GM04504 (cell line): Measurements from ENCODE around the gene MAP3K2.

ENCODE experiments used
- DNase-seq: peaks from one replicate; pipeline ENCODE4 v3.0.0-alpha.2; 2012; ENCODE audit warnings: low read depth

Gene MAP3K2

DNA sequence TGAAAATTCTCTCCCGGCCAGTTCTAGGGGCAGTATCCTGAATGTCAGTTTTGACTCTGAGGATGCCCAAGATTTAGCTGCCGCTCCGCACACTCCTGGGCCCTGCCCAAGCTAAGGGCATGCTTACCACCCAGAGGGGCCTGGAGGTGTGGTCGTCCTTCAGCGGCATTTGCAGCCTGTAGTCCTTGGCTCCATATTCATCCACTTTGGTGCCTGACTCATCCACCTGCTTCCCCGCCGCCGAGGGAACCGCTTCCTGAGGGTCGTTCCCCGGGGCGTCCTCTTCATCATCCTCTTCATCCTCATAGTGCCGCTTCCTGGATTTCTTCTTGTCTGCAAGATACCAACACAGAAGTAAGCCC is 94.4 kb downstream of the MAP3K2 start:
- DNase-seq = no peak

DNA sequence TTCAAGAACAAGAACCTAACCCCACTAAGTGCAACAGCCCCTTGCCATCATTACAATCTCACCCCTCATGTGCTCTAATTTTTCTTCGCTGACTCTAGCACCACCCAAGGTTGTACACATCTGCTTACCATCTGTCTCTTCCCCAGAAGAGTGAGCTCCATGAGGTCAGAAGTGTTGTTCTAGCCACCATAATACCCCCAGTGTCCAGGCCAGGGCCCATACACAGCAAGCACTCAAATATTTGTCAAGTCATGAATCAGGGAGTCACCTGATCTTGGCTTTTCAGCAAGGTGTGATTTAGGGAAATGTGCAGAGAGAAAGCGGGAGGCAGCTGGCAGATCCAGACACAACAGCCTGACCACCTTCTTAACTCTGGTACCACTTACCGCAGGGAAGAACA is 99.5 kb downstream of the MAP3K2 start:
- no peak for DNase-seq

DNA sequence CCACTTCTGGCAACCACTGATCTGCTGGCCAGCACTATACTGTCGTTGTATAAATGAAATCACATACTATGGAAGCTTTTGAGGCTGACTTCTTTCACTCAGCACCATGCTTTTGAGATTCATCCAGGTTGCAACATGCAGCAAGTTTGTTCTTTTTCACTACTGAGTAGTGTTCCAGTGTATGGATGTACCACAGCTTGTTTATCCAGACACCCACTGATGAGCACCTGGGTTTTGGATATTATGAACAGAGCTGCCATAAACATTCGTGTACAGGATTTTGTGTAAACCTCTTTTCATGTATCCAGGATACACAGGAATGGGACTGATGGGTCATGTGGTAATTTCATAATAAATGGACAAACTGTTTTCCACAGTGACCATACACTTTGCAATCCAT is 104.5 kb downstream of the MAP3K2 start:
- no peak for DNase-seq

GRCh38 chr2:127280693-127281092 is 107.1 kb downstream of the MAP3K2 start:
- DNase-seq = no peak

DNA sequence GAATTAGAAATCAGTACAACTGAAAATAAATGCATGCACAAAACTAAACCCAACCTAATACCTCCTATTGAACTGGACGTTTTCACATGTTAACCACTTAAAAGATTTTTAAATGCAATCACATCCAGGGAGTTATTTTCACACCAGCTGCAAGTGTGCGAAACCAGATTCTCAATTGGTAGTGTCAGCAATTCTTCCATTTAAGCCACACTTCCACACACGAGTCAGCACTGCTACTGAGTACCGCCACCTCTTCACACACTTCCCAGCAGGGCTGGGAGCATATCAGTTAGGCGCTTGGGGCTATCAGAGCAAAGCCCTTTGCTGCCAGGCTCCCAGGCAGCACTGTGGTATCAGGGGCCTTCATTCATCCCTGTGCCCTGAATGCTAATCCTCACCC is 108.0 kb downstream of the MAP3K2 start:
- no peak for DNase-seq

GRCh38 chr2:127278959-127279358 is 108.8 kb downstream of the MAP3K2 start:
- DNase-seq = no peak

DNA sequence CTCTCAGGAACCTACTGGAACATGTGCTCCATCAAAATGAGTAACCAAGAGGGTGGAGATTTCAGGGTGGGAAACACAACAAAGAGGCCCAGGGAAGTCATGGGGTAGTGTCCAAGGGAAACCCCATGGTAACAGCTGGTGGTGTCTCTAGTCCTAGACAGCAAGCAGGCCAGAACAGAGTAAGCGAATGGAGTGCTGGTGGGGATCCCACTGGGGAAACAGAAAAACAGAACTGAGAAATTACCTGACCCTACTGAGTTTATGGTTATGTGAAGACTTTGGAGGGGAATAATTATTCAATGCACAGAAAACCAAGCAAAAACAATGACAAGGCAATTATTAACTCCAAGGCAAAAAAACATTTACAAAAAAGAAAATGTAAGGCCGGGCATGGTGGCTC is 110.7 kb downstream of the MAP3K2 start:
- DNase-seq = no peak

DNA sequence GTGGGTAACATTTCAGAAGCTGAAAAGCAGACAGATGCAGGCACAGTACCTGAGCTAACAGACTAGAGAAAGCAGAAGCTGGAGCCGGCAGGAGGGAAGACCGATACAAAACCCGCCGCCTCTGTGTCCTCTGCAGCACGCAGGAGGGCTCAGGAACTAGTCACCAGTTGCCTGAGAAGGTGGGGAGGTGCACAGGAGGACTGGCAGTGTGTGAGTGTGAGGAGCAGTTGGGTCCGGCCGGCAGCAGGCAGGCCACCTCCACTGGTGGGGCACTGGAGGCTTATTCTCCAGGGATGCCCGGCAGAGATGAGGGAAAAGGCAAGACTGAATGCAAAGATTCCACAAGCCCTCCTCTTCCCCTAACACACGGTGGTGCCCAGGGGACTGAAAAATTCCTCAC is 112.0 kb downstream of the MAP3K2 start:
- DNase-seq = no peak

DNA sequence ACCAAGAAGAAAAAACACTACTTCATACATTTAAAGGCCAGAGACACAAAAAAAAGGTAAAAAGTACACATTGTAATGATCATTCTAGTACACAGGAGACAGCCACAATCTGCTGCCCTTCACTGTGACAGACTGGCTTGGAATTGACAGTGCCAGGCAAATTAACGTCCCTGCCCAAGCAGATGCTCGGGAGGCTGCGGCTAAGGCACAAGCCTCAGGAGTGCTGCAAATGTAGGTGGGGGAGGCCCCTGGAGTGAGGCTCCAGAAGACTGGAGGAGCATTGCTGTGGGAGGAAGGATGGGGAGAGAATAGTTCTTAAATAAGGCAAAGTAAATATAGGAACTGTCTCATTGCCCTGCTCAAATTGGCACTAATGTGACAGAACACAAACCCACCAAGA is 112.4 kb downstream of the MAP3K2 start:
- DNase-seq = no peak

GRCh38 chr2:127270663-127271062 is 117.1 kb downstream of the MAP3K2 start:
- no peak for DNase-seq

DNA sequence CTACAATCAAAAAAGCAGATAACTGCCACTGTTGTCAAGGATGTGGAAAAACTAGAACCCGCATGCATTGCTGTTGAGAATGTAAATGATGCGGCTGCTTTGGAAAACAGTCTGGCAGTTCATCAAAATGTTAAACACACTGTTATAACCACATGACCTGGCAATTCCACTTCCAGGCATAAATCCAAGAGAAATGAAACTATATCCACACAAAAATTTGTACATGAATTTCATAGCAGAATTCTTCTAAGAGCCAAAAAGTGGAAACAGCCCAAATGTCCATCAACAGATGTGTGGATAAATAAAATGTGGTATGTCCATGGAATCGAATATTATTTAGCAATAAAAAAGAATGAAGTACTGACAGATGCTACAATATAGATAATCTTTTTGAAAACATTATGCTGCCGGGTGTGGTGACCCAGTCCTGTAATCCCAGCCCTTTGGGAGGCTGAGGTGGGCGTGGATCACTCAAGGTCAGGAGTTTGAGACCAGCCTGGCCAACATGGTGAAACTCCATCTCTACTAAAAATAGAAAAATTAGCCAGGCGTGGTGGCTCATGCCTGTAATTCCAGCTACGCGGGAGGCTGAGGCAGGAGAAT is 125.9 kb downstream of the MAP3K2 start:
- no peak for DNase-seq

DNA sequence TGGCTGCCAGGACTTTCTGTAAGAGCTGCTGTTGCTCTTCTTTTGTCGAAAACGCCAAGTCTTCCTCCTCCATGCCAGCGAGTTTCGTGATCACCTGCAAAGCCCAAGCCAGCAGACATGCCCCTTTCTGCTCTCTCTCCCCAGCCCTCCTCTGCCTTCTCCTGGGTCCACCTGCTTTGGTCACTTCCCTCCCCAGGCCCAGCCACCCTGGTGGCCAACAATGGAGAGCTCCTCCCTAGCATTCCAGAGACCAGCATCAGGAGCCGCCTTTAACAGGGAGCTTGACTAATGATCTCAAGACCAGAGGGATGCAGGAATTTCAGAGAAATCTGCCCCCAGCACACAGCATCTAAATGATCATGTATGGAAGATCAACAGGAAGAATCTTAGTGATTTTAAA is 128.4 kb downstream of the MAP3K2 start:
- no peak for DNase-seq

DNA sequence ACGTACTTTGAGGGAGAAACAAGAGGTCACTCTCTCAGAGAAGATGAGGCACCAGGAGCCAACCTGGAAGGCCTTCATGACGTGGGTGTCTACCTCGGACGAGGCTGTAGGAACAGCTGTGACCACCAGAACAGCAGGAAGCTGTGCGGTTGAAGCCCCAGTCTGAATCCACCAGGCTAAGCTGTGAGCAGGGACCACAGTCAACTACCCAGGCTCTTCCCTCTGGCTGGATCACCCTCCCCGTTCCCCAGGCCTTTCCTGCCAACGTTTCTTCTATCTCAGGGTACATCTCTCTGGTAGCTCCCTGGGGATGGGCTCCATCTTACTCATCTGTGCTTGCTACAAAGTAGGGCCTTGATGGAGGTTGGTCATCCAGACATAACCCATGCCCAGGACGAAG is 130.9 kb downstream of the MAP3K2 start:
- DNase-seq = no peak

- no peak for DNase-seq
Observed at GRCh38 chr2:127256381-127256780, 131.4 kb downstream of the MAP3K2 start.

DNA sequence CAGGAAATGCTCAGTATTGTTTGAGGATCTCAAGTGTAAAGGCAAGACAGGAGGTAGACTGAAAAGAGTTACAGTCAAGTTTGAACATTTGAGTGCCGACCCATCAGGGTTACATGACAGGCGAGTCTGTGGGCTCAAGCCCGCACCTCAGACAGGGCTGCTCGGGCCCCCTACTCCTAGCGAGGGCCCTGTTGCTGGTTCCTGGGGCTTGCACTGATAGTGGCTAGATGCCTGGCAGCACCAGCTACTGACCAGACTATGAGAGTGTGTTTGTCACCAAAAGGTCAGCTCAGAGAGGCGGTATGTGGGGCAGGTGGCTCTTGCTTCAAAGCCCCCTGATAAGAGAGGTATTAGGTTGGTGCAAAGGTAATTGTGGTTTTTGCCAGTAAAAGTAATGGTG is 132.1 kb downstream of the MAP3K2 start:
- no peak for DNase-seq

- no peak for DNase-seq
Observed at GRCh38 chr2:127255146-127255545, 132.6 kb downstream of the MAP3K2 start.

DNA sequence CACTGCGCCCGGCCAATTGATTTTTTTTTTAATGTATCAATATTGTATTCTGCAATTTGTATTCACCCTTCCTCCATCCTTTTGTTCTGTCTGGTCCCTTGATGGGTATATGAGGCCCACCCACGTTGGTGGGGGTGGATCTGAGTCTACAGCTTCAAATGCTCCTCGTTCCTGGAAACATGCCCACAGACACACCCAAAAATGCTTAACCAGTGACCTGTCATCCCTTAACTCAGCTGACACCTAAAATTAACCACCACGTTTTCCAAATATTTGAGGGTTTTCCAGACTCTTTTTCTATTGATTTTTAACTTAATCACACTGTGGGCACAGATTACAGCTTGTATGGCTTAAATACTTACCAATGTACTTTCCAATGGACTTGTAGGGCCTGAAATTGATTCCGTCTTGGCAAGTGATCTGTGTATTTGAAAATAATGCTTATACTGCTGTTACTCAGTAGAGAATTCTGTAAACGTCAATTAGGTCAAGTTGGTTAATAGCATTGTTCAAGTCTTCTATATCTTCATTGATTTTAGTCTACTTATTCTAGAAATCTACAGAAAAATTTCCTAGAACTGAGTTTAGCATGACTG is 133.3 kb downstream of the MAP3K2 start:
- peak; percentile 4 for DNase-seq
